Measurements from ENCODE around the gene NFAM1.

DNA sequence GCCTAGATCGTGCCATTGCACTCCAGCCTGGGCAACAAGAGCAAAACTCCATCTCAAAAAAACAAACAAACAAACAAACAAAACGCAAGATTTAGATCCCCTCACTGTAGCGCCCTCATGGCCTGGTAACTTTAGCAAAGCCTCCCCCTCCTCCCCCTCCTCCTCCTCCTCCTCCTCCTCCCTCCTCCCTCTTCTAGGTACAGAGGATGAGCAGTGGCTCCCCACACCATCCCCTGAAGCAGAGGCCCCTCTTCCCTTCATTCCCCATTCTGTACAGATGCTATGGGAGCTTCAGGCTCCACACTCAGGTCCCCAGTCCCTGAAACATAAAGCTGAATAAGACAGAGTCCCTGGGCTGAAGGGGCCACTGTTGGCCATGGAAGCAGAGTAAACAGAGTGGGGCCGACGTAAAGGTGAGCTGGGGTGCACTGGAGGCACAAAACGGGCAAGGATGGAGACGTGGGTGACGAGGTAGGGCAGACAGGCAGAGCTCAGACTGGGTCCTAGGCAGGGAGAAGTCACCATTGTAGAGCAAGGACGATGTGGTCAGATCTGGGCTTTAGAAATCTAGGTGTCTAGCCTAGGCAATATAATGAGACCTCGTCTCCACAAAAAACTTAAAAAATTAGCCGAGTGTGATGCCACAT, 19.4 kb upstream of the NFAM1 start:
- TF ChIP-seq ATAD3A (CRISPR knock-in tag; IDR thresholded peaks at IDR 0.05) (no peak), ZBTB21 (CRISPR knock-in tag; IDR thresholded peaks at IDR 0.05) (no peak)
